ENCODE measurements around the gene IZUMO1R.

- TF ChIP-seq CTCF (IDR thresholded peaks at IDR 0.05) (no peak), POLR2A (IDR thresholded peaks at IDR 0.05; ENCODE audit: low read depth) (no peak), POLR2AphosphoS5 (IDR thresholded peaks at IDR 0.05) (no peak)
Measured at GRCh38 chr11:94305146-94305545, 766 bp downstream of the IZUMO1R start.

Data from esophagus muscularis mucosa (tissue), 3 donors.